HCEC 1CT (cell line): Measurements from ENCODE around the gene DDRGK1.
A peak's percentile ranks its signal among the peaks of the same experiment; 100 is the strongest.

ENCODE experiments used
- DNase-seq: peaks from one replicate; pipeline ENCODE4 v3.0.0-alpha.2; 2017

The DDRGK1 gene

GRCh38 chr20:3180319-3180718, 24.2 kb downstream of the DDRGK1 start:
- no peak for DNase-seq

DNA sequence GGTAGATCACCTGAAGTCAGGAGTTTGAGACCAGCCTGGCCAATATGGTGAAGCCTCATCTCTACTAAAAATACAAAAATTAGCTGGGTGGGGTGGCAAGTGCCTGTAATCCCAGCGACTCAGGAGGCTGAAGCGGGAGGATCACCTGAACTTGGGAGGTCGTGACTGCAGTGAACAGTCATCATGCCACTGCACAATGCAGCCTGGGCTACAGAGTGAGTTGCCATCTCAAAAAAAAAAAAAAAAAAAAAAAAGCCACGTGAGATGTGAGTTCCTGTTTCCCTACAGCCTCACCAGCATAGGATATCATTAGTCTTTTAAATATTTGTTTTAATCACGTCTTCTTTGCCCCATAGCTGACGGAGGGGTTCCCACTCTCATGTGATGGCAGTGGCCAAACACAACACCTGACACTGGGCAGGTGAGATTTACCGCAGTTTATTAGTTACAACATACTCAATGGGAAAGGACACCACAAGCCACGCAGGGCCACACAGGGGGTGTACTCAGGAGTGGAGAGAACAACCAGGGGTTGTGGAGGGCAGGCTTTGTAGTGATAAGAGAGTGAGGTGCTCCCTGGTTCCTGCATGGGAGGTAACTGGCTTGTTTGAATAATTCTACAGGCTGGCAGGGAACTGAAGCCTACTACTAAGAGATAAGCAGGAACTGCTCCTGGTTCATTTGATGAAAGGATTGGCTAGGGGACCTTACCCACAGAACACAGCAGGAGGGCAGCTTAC, 26.6 kb downstream of the DDRGK1 start:
- DNase-seq = no peak

- DNase-seq = no peak
Measured at GRCh38 chr20:3175270-3175669, 29.2 kb downstream of the DDRGK1 start.

DNA sequence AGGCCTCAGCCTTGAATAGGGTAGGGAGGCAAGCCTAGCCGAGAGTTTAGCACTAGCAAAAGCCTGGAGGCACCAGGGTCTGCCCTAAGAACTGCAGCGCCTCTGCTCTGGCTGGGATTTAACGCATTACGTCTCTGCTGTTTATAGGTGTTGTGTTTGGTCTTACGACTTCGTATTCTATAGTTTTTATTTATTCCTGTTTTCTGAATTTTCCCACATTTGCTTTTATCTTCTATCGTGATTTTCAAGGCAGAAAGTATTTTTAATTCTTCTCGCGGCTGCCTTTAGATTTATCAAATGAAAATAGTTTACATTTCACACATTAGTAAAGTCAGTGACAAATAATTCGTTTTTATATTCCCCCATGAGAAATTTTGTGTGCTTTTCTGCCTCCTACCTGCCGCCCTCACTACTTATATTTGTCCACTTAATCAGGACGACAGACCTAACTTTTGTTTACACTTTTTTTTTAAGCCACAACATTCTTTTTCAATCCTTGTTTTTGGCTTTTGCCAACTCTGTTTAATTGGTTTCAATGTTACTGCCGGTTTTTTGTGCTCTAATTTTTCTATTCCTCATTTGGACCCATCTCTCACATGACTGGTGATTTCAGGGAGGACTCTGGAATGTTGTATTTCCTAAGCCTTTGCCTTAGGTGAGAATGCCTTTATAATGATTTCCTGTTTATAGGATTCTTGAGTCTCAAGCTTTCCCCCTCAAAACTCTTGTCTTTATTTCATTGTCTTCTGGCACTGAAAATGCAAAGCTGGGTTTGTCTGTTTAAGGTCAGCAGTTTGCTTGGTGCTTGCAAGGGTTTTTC, 29.8 kb downstream of the DDRGK1 start:
- peak; percentile 27 for DNase-seq

- peak; percentile 71 for DNase-seq
Measured at GRCh38 chr20:3173610-3174441, 30.7 kb downstream of the DDRGK1 start.

GRCh38 chr20:3172933-3173609, 31.4 kb downstream of the DDRGK1 start, which contains the start of gene LZTS3:
Gene LZTS3, minus strand, starts transcription at chr20:3173549. Its CDS starts 6,386 bp downstream, at chr20:3167163.
- peak; percentile 25 for DNase-seq

DNA sequence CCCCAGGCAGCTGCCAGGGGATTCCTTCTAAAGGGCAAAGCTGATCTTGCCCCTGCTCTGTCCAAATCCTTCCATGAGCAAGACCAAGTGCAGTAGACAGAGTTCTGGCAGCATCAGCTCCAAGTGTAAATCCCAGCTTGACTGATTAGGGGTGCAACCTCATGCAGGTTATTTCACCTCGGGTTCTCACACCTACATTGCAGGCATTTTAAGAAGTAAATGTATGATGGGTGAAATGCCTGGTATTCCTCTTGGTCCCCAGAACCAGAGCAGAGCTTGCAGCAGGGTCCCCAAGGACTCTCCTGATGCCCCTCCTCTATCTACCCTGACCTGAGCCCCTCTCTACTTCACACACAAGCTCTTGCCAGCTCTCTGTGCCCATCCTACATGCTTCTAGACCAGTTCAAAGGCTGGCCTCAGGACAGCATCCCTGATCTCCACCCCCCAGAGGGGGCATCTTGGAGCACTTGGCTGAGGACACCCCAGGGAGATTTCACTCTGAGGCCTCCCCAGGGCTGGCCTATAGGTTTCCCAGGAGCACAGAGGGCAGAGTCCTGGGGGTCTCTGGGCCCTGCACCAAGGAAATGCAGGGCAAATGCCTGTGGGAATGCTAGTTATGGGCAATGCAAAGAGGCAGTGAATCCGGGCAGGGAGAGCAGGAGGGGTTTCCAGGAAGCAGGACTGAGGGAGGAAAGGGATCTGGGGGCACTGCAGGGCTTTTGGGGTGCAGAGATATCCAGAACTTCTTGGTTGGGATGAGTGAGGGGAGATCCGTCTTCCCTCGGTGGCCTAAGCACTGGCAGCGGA, 32.2 kb downstream of the DDRGK1 start:
- no peak for DNase-seq

DNA sequence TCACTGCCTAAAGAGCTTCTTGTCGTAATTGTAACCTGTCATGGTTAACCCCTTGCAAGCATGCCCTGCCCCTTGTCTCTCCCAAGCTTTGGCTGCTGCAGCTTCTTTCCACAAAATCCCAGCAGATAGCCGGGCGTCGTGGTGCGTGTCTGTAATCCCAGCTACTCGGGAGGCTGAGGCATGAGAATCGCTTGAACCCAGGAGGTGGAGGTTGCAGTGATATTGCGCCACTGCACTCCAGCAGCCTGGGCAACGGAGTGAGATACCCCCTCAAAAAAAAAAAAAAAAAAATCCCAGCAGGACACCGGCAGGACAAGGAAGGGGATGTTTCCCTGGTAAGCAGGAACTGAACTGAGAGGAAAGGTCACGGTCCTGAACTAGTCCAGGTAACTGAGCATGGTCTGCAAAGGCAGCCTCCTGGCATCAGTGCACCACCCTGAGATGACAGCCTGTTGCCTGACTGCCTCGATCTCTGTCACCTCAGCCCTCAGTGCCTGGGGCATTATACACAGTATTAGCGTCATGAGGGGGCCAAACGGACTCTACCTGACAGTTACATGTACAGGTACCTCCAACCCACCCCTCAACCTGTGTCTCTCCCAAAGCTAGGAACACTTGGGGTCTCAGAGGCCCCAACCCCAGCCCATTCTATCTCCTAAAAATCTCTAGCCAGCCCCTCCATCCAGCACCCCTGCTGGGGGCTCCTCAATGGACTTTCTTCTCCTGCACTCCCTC, 32.9 kb downstream of the DDRGK1 start:
- no peak for DNase-seq

DNA sequence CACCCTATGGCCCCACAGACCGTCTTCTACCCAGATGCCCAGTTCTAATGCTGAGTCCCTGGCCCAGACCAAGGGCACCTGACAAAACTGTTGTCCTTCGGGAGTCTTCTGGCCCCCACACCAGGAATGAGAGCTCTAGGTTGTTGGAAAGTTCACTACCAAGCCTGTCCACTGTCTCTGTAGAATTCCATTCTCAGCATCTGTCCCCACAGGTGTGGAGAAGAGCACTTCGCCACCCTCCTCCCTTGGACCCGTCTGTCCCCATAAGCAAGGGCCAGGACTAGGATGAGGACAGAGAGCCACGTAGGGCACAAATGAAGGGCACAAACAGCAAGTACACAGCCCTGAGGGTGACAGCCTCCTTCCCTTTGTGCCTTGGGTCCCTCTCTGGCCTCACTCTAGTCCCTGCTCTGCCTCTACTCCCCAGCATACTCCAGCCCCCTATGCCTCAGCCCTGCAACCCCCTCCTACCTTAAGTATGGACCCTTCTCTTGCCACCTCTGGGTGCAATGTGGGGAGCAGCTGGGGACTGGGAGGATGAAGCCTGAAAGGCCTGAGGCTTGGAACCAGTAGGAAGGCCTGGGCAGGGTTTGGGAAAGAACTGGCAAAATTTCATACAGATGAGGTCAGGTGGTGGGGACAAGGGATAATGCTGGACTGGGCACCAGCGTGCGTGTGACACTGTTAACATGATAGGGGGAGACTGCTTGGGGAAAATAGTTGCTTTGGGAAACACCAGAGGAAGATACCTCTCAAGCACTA, 35.5 kb downstream of the DDRGK1 start:
- DNase-seq = no peak

DNA sequence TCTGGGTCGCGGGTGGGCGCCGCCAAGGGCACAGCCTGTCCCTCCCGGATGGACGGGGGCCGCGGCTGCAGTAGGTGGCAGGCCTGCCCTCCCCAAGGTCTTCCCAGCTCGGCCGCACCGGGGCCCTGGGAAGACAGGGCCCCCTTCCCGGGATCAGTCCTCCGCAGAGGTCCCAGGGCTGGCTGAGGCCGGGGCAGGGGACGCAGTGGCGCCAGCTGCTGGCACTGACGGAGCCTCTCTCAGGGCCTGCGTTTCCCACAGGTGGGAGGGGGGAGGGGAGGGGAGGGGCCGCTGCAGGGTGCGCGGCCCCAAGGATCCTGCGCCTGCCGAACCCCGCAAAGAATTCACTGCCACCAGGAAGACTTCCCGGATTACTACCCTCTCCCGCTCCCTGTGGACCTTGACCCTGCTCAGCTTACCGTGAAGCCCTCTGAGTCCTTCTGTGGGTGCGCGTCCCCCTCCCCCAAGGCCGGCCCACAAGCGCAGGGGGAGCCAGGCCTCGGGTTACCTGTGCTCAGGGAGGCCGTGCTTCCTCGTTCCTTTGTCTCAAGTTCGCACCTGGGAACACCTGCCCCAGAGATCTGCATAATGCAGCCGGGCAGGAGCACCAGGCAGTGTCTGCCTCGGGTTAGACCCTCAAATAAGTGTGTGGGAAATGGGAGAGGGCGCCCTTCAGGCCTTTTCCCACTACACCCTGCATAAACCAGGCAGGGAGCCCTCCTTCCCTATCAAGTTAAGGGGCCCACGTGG, 36.2 kb downstream of the DDRGK1 start:
- no peak for DNase-seq

DNA sequence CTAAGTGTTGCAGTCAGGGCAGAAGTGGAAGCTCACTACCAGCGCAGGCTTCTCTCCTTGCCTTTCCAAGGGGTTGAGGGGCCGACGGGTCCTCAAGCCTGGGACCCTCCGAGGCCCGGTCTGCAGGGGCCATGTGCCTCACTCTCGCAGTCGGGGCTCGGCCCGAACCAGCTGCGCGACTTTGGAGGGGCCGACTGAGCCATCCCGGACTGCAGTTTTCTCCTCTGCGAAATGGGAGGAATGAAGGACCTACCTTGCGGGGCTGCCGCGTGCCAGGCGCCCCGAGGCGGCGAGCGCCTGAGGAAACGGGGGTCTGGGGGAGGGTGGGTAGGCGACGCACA, 36.8 kb downstream of the DDRGK1 start:
- no peak for DNase-seq

GRCh38 chr20:3166913-3167342, 37.6 kb downstream of the DDRGK1 start:
- no peak for DNase-seq

- DNase-seq = no peak
Measured at GRCh38 chr20:3166338-3166912, 38.1 kb downstream of the DDRGK1 start.

DNA sequence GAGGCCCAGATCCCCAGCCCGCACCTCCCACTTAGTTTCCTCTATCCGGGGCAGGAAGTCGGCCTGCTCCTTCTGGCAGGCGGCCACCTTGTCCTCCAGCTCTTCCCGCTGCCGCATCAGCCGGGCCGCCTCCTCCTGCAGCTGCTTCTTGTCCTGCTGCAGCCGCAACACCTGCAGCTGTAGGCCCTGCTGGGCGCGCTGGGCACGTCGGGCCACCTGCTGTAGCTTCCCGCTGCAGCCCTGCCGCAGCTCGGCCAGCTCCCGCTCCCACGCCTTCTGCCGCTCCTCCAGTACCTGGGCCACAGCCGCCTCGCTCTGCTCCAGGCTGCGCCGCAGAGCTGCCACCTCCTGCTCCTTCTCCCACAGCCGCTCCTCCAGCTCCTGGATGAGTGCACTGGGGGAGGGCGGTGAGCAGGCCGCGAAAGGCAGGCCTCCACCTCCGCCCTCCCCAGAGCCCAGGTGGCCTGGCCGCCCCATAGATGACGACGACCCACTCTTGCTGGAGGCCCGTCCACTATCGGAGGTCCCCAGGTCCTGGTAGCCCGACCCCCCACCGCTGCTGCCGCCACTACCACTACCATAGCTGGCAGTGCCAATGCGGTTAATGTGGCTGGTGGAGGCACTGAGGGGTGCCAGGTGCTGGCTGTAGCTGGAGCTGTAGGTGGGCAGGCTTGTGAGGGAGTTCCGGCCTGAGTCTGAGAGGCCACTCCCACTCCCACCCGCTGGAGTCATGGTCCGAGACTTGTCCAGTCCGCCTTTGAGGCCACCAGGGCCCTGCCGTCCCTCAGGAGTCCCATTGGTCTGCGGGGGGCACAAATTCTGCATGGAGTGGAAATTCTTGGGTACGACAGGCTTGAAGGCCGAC, 38.8 kb downstream of the DDRGK1 start:
- no peak for DNase-seq

DNA sequence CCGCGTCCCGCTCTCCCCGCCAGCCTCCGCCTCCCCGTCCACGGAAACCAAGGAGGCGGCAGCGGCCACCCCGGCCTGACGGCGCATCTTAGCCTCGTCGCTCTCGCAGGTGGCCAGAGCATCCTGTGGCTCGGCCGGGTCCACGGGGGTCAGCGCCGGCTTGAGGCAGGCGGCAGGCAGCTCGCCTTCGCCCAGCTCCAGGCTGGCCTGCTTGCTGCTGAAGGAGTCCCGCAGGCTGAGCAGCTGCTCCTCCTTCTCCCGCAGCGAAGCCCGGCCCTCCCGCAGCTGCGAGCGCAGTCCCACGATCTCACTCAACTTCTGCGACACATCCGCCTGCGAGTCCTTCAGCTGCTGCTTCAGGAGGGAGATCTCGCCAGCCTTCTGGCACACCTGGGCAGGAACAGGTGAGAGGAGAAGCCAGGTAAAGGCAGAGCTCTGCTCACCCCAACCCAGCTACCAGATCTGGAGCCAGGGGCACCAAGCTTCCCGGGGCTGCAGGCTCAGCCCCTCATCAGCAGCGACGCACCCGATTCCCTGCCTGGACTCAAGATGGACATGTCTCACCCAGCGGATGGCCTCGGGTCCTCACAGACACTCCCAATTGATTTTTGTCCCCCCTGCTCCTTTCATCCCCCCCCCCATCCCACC, 39.6 kb downstream of the DDRGK1 start:
- no peak for DNase-seq

DNA sequence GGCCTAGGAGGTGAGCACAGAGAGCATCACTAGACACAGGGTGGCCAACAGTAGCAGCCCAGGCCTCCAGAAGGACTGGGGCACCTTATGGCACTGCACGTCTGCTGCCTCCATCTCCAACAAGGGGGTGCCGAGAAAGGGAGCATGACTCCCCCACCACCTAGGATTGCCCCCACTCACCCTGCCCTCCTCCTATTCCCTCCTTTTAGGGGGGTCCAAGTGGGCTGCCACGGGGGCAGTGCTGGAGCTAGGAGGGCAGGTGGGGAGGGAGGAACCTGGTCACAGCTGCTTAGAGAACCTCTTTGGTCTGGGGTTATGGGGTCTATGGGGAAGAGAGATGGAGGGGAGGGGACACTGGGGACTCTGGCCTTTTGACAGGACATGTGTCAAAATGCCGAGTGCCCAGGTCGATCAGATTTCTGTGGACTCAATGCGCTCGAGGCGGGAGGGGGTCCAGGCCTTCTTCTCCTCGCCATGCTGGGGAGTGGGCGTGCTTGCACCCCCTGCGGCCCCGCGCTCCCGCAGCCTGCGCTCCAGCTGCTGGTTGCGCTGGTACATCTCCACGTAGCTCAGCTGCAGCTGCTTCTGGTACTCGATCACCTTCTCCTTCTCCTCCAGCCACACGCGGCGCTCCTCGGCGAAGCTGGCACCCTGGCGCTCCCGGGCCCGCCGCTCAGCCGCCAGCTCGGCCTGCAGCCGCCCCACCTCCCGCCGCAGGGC, 40.3 kb downstream of the DDRGK1 start:
- DNase-seq = no peak
